Activated CD4-positive, alpha-beta T cell treated with anti-CD3 and anti-CD28 coated beads, Interleukin-2, amount 50 U/mL, for 16 hours (primary cell): Measurements from ENCODE around the gene ADAM10.
A peak's percentile ranks its signal among the peaks of the same experiment; 100 is the strongest.

Source experiments
- DNase-seq: peaks from one replicate; pipeline ENCODE4 v3.0.0-alpha.2; 2020

Gene ADAM10

DNA sequence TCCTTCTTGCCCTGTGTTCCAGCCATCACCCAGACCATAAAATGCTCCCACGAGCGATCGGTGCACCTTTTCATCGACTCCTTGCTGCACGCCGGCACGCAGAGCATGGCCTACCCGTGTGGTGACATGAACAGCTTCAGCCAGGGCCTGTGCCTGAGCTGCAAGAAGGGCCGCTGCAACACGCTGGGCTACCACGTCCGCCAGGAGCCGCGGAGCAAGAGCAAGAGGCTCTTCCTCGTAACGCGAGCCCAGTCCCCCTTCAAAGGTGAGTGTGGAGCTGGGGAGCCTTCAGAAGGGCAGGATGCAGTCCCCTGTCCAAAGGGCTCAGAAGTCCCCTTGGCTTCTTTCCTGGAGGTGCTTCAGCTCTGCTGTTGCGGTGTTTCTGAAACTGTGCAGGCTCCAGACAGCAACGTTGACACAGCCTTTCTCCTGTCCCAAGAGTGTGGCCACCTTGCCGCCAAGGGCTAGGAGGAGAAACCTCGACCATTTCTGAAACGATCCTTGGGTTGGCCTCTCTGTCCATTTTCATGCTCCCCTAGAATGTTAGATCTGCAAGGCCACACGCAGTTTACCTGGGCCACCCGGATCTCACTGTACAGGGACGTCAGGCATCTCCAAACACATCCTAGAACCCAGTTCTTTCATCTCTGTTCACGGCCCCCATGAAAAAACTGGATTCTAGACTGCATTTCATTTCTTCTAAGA lies 201.0 kb downstream of the ADAM10 start:
- no peak for DNase-seq

DNA sequence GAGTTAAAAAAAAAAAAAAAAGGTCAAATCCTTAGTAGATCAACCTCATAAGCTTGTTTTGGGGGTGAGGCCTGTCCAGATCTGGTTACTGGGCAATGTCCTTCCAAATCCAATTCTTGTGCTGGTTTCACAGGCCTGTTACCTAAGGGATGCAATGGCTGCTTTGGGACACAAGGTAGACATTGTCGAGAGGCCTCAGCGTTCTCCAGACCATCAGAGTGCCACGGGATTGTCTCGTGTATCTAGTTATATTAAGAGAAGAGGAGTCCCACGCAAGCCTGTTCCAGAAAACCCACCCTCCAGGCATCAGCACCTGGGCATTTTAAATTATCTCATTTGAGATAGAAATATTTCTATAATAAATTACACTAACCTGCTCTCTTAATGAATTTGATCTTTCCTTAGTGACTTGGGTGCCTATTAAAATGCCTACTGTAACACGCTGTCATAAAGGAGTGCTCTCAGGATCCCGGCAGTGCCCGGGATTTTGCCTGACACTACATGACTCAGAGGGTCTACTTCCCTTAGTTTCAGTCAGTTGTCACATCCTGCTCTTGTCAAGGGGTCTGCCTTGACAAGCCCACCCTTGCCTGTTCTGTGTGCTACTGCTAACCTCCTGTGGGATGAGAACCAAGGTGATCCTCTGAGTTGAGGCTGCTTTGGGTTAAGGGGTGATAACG lies 201.7 kb downstream of the ADAM10 start:
- no peak for DNase-seq

GRCh38 chr15:58546635-58547627 lies 202.6 kb downstream of the ADAM10 start:
- no peak for DNase-seq

- DNase-seq: no peak
These were observed 203.4 kb downstream of the ADAM10 start for GRCh38 chr15:58546066-58546591.

- peak; percentile 75 for DNase-seq
These were observed 204.0 kb downstream of the ADAM10 start for GRCh38 chr15:58545307-58546065.

GRCh38 chr15:58544756-58545155 lies 204.8 kb downstream of the ADAM10 start:
- DNase-seq: no peak

DNA sequence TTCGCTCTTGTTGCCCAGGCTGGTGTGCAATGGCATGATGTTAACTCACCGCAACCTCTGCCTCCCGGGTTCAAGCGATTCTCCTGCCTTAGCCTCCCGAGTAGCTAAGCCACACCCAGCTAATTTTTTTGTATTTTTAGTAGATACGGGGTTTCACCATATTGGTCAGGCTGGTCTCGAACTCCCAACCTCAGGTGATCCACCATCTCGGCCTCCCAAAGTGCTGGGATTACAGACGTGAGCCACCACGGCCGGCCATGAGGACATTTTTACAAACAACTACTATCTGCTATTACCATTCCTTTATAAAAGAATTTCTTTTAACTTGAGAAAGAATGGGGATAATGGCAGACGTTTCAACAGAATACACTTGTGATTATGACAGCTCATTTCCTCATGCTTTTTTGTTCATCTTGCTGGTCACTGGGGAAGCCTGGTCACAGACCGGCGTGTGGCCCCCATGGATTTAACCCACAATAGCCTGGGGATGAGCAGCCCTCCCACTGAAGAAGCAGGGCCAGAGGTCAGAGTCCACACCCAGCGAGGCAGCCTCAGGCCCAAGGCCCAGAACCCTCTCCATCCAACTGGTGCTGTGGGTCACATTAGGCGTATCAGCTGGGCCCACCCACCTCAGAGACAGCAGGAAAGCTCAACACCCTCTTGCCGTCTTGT lies 205.7 kb downstream of the ADAM10 start:
- DNase-seq: no peak

DNA sequence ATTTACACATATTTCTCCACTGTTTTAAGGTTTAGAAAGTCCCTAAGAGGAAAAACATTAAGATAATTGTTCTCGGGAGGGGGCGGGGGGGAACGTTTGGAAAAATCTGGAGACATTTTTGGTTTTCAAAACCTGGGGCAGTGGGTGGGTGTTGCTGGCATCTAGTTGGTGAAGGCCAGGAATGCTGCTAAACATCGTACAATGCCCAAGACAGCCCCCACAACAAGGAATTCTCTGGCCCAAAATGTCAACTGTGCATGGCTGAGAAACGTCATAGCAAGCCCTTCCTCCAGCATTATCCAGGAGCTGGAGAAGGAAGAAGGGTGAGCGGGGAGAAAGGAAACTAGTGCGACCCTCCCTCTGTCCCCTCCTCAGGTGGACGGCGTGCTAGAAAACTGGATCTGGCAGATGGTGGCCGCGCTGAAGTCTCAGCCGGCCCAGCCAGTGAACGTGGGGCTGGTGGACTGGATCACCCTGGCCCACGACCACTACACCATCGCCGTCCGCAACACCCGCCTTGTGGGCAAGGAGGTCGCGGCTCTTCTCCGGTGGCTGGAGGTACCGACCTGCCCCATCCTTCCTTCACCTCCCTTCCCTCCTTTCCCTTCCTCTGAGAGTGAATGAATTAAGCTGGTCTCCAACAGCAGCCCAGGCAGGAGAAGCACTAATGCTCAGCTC lies 208.0 kb downstream of the ADAM10 start:
- DNase-seq: no peak

DNA sequence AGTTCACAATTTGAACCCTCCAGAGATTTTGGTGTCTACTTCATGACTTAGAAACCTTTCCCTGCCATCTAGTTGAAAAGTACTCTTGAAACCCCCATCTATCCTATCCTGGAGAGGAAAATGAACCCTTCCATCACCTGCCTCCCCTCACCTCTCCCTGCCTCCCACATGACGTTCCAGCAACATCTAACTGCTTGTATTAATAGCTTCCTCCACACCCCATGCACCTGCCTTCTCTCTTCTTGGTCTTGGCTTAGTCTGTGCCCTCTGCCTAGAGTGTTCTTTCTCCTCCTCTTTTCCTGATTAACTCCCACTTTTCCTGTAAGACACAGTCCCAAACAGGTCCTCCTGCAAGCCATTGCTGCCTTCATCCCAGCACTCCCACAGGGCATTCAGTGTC lies 210.0 kb downstream of the ADAM10 start:
- DNase-seq: no peak

GRCh38 chr15:58538901-58539300 lies 210.6 kb downstream of the ADAM10 start:
- no peak for DNase-seq
